ENCODE data around the gene KIF17. TPM values are rescaled to one million over a fixed set of nuclear protein-coding genes. Genes with fewer than 3 reads are reported as not detected.

The KIF17 gene
- 2.0 TPM for total RNA-seq
- polyA plus RNA-seq = 3.2 TPM

- Histone ChIP-seq H3K27ac (ENCODE audit: low read depth) (no peak within 1 kb of the TSS), H3K4me1 (ENCODE audit: insufficient read depth) (peaks cover 3% of the 10 kb centered on the region), H3K4me3 (ENCODE audit: low read depth, low read length) (peak within 1 kb of the TSS; percentile 50), H3K36me3 (ENCODE audit: insufficient read depth) (no peaks in the 10 kb centered on the region)
- no peak for DNase-seq (ENCODE audit: extremely low spot score)
- 2% methylated on average over 112 of the region's 112 CpGs for WGBS
These were observed at the start of gene KIF17 for GRCh38 chr1:20717452-20718342. Gene KIF17 (minus strand): TSS chr1:20718007. CDS start chr1:20717706, 301 bp downstream.

- Histone ChIP-seq H3K36me3 (ENCODE audit: insufficient read depth) (peaks cover 10% of the 10 kb centered on the region), H3K4me1 (ENCODE audit: insufficient read depth) (no peaks in the 10 kb centered on the region), H3K4me3 (ENCODE audit: low read depth, low read length) (no peak overlapping the region), H3K27ac (ENCODE audit: low read depth) (no peak overlapping the region)
- no peak for DNase-seq (ENCODE audit: extremely low spot score)
These were observed 49.5 kb upstream of the KIF17 start for GRCh38 chr1:20767271-20767670.

- H3K4me1 ChIP-seq (ENCODE audit: insufficient read depth) = no peaks in the 10 kb centered on the region
- H3K4me3 ChIP-seq (ENCODE audit: low read depth, low read length) = no peak overlapping the region
- 94% methylated on average over 3 of the region's 3 CpGs for WGBS
- H3K36me3 ChIP-seq (ENCODE audit: insufficient read depth) = peaks cover 10% of the 10 kb centered on the region
- DNase-seq (ENCODE audit: extremely low spot score) = no peak
- no peak overlapping the region for H3K27ac ChIP-seq (ENCODE audit: low read depth)
These were observed 45.6 kb upstream of the KIF17 start for GRCh38 chr1:20763417-20763816.

- Histone ChIP-seq H3K36me3 (ENCODE audit: insufficient read depth) (peaks cover 3% of the 10 kb centered on the region), H3K27ac (ENCODE audit: low read depth) (no peak overlapping the region), H3K4me3 (ENCODE audit: low read depth, low read length) (no peak overlapping the region), H3K4me1 (ENCODE audit: insufficient read depth) (no peaks in the 10 kb centered on the region)
- WGBS = 85% methylated on average over 6 of the region's 6 CpGs
- no peak for DNase-seq (ENCODE audit: extremely low spot score)
These were observed 42.5 kb upstream of the KIF17 start for GRCh38 chr1:20760322-20760721.

- DNase-seq (ENCODE audit: extremely low spot score) = no peak
- H3K4me1 ChIP-seq (ENCODE audit: insufficient read depth) = no peaks in the 10 kb centered on the region
- H3K36me3 ChIP-seq (ENCODE audit: insufficient read depth) = peaks cover 2% of the 10 kb centered on the region
- no peak overlapping the region for H3K27ac ChIP-seq (ENCODE audit: low read depth)
- no peak overlapping the region for H3K4me3 ChIP-seq (ENCODE audit: low read depth, low read length)
- WGBS = 86% methylated on average over 3 of the region's 3 CpGs
These were observed 35.8 kb upstream of the KIF17 start for GRCh38 chr1:20753589-20753988.

- peaks cover 2% of the 10 kb centered on the region for H3K36me3 ChIP-seq (ENCODE audit: insufficient read depth)
- DNase-seq (ENCODE audit: extremely low spot score) = no peak
- no peak overlapping the region for H3K4me3 ChIP-seq (ENCODE audit: low read depth, low read length)
- no peaks in the 10 kb centered on the region for H3K4me1 ChIP-seq (ENCODE audit: insufficient read depth)
- H3K27ac ChIP-seq (ENCODE audit: low read depth) = no peak overlapping the region
- 80% methylated on average over 3 of the region's 3 CpGs for WGBS
These were observed 33.7 kb upstream of the KIF17 start for GRCh38 chr1:20751462-20751990.

- no peaks in the 10 kb centered on the region for H3K4me1 ChIP-seq (ENCODE audit: insufficient read depth)
- DNase-seq (ENCODE audit: extremely low spot score) = no peak
- H3K36me3 ChIP-seq (ENCODE audit: insufficient read depth) = peaks cover 8% of the 10 kb centered on the region
- no peak overlapping the region for H3K4me3 ChIP-seq (ENCODE audit: low read depth, low read length)
- H3K27ac ChIP-seq (ENCODE audit: low read depth) = no peak overlapping the region
These were observed 24.9 kb upstream of the KIF17 start for GRCh38 chr1:20742671-20743070.

GRCh38 chr1:20740781-20741180 is 23.0 kb upstream of the KIF17 start:
- WGBS = 81% methylated on average over 2 of the region's 2 CpGs
- H3K36me3 ChIP-seq (ENCODE audit: insufficient read depth) = peaks cover 4% of the 10 kb centered on the region
- H3K27ac ChIP-seq (ENCODE audit: low read depth) = no peak overlapping the region
- DNase-seq (ENCODE audit: extremely low spot score) = no peak
- no peak overlapping the region for H3K4me3 ChIP-seq (ENCODE audit: low read depth, low read length)
- no peaks in the 10 kb centered on the region for H3K4me1 ChIP-seq (ENCODE audit: insufficient read depth)

GRCh38 chr1:20739225-20739624 is 21.4 kb upstream of the KIF17 start:
- H3K4me3 ChIP-seq (ENCODE audit: low read depth, low read length) = no peak overlapping the region
- no peak for DNase-seq (ENCODE audit: extremely low spot score)
- H3K36me3 ChIP-seq (ENCODE audit: insufficient read depth) = peaks cover 1% of the 10 kb centered on the region
- no peak overlapping the region for H3K27ac ChIP-seq (ENCODE audit: low read depth)
- WGBS = 53% methylated on average over 2 of the region's 2 CpGs
- no peaks in the 10 kb centered on the region for H3K4me1 ChIP-seq (ENCODE audit: insufficient read depth)

GRCh38 chr1:20735581-20736111 is 17.8 kb upstream of the KIF17 start:
- DNase-seq (ENCODE audit: extremely low spot score) = no peak
- H3K27ac ChIP-seq (ENCODE audit: low read depth) = no peak overlapping the region
- H3K4me3 ChIP-seq (ENCODE audit: low read depth, low read length) = no peak overlapping the region
- H3K36me3 ChIP-seq (ENCODE audit: insufficient read depth) = no peaks in the 10 kb centered on the region
- no peaks in the 10 kb centered on the region for H3K4me1 ChIP-seq (ENCODE audit: insufficient read depth)
- WGBS = 76% methylated on average over 7 of the region's 7 CpGs

GRCh38 chr1:20733360-20733975 is 15.7 kb upstream of the KIF17 start:
- H3K4me3 ChIP-seq (ENCODE audit: low read depth, low read length) = no peak overlapping the region
- no peaks in the 10 kb centered on the region for H3K36me3 ChIP-seq (ENCODE audit: insufficient read depth)
- no peak for DNase-seq (ENCODE audit: extremely low spot score)
- H3K4me1 ChIP-seq (ENCODE audit: insufficient read depth) = no peaks in the 10 kb centered on the region
- H3K27ac ChIP-seq (ENCODE audit: low read depth) = no peak overlapping the region
- WGBS = 22% methylated on average over 7 of the region's 7 CpGs

- Histone ChIP-seq H3K4me3 (ENCODE audit: low read depth, low read length) (peak within 1 kb of the TSS; percentile 60), H3K27ac (ENCODE audit: low read depth) (no peak within 1 kb of the TSS), H3K4me1 (ENCODE audit: insufficient read depth) (no peaks in the 10 kb centered on the region), H3K36me3 (ENCODE audit: insufficient read depth) (no peaks in the 10 kb centered on the region)
- DNase-seq (ENCODE audit: extremely low spot score) = peak; percentile 73
- WGBS = under 1% methylated on average over 38 of the region's 38 CpGs
These were observed 15.0 kb upstream of the KIF17 start, which contains the start of gene SH2D5 for GRCh38 chr1:20732588-20733359. Gene SH2D5 (minus strand): TSS chr1:20732703. CDS start chr1:20728044, 4,659 bp downstream.

GRCh38 chr1:20732071-20732587 is 14.3 kb upstream of the KIF17 start:
- H3K36me3 ChIP-seq (ENCODE audit: insufficient read depth) = no peaks in the 10 kb centered on the region
- WGBS = under 1% methylated on average over 55 of the region's 55 CpGs
- peak overlapping the region; percentile 60 for H3K4me3 ChIP-seq (ENCODE audit: low read depth, low read length)
- DNase-seq (ENCODE audit: extremely low spot score) = no peak
- H3K4me1 ChIP-seq (ENCODE audit: insufficient read depth) = no peaks in the 10 kb centered on the region
- no peak overlapping the region for H3K27ac ChIP-seq (ENCODE audit: low read depth)

Measured in urinary bladder (tissue), 4 donors.